ENCODE data around the gene LEAP2. TPM values are rescaled to one million over a fixed set of nuclear protein-coding genes. Genes with fewer than 3 reads are reported as not detected.

LEAP2 gene
- total RNA-seq, 1 experiment from 2014 or later: 1.4 TPM

DNA sequence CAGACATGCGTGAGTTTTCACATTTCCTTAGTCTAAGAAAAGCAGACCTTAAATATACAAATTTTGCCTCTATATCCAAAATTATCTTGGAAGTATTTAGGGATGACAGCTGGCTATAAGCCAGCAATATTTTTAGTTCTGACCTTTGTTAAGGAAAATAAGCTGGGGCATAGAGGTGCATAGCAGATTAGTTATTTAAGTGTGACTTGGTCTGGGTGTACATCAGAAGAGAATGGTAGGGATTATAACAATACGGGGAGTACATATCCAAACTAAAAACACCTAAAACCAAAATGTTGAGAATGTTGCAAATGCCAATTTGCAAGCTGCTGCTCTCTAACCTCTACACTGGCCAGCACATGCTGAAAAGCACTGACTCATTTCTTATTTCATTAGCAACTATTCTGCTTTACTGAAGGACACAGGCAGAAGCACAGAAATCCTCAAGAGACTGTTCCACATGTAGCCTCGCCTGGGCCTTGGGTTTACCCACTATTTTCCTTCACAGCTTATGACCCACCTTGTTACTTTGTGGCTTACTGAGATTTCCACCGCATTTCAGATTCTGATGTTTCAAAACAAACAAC, 22.3 kb downstream of the LEAP2 start:
- DNase-seq: no peak
- no peaks in the 10 kb centered on the region for H3K27me3 ChIP-seq
- H3K36me3 ChIP-seq: peaks cover 90% of the 10 kb centered on the region
- no peaks in the 10 kb centered on the region for H3K9me3 ChIP-seq
- no peak overlapping the region for H3K4me3 ChIP-seq

DNA sequence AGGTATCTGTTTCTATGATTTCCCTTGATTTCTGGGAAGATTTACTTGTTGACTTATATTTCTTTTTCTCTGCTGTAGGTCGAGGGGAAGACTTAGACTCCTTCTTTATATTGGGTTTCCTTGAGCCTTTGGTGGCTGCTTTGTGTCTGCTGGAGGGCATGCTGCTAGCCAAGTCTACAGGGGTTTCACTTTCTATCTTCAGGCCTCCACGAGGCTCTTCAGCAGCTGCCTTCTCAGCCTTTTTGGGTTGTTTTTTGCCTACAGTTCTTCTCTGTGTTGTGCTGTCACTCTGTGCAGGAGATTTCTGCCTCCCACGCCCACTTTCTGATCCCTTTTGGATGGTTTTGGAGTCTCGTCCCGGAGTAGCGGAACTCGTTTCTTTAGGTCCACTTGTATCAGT, 23.2 kb downstream of the LEAP2 start:
- H3K4me3 ChIP-seq: no peak overlapping the region
- H3K36me3 ChIP-seq: peaks cover 93% of the 10 kb centered on the region
- no peaks in the 10 kb centered on the region for H3K9me3 ChIP-seq
- H3K27me3 ChIP-seq: no peaks in the 10 kb centered on the region
- no peak for DNase-seq

DNA sequence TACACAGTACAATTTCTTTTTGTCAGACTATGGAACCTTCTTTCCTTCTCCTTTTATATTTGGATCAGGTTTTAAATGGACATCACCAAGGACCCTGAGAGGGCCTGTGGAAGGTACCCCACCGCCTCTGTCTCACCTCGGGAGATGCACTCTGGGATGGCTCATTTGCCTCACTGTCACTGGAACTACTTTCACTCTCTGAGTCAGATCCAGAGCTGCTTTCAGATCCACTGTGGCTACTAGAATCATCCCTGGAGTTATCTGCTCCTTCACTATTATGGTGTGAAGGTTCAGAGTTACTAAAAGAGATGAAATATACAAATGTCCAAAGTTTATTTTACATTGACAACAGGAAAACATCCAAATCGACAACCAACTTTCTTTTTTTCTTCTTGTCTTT, 24.6 kb downstream of the LEAP2 start:
- no peak for DNase-seq
- no peaks in the 10 kb centered on the region for H3K27me3 ChIP-seq
- peaks cover 87% of the 10 kb centered on the region for H3K36me3 ChIP-seq
- no peak overlapping the region for H3K4me3 ChIP-seq
- no peaks in the 10 kb centered on the region for H3K9me3 ChIP-seq

DNA sequence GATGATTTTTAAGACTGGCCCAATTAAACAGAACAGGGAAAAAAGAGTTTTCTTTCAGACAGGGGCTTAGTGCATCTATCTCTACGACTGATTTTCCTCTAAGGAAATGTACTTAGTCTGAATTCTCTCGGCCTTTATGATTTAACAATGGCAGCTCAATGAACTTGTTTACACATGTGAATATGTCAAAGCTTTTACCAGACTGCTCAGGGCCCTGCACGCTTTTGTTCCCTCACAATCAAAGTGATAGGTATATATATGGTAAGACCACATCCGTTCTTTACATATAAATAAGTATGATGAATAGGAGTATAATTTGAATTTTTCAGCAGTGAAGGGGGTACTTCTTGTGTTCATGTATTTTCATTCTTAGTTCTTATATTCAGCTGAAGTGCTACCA, 27.6 kb downstream of the LEAP2 start:
- Histone ChIP-seq H3K27me3 (no peaks in the 10 kb centered on the region), H3K4me3 (no peak overlapping the region), H3K9me3 (no peaks in the 10 kb centered on the region), H3K36me3 (peaks cover 73% of the 10 kb centered on the region)
- DNase-seq: no peak

DNA sequence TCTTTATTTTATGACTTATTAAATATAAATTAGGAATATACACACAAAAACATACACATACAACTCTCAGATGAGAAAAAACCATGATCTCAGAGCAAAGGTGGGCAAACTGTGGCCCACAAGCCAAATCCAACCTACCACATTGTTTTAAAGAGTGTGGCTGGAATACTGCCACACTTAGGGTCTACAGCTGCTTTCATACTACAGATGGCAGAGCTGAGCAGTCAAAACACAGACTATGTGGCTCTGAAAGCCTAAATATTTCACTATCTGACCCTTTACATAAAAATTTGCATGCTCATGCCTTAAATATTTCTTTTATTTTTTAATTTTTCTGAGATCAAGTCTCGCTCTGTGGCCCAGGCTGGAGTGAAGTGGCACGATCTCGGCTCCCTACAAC, 28.3 kb downstream of the LEAP2 start:
- Histone ChIP-seq H3K27me3 (no peaks in the 10 kb centered on the region), H3K36me3 (peaks cover 69% of the 10 kb centered on the region), H3K4me3 (no peak overlapping the region), H3K9me3 (no peaks in the 10 kb centered on the region)
- DNase-seq: no peak

DNA sequence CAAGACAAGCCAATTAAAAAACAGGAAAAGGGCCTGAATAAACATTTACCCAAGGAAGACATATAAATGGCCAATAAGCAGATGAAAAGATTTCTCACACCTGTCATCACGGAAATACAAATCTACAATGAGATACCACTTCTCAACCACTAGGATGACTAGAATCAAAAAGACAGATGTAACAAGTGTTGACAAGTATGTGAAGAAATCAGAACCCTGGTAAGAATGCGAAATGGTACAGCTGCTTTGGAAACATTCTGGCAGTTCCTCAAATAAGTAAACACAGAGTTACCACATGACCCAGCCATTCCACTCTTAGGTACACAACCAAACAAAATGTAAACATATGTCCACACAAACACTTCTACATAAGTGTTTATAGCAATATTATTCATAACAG, 32.5 kb downstream of the LEAP2 start:
- Histone ChIP-seq H3K9me3 (no peaks in the 10 kb centered on the region), H3K36me3 (peaks cover 59% of the 10 kb centered on the region), H3K27me3 (no peaks in the 10 kb centered on the region), H3K4me3 (no peak overlapping the region)
- no peak for DNase-seq

DNA sequence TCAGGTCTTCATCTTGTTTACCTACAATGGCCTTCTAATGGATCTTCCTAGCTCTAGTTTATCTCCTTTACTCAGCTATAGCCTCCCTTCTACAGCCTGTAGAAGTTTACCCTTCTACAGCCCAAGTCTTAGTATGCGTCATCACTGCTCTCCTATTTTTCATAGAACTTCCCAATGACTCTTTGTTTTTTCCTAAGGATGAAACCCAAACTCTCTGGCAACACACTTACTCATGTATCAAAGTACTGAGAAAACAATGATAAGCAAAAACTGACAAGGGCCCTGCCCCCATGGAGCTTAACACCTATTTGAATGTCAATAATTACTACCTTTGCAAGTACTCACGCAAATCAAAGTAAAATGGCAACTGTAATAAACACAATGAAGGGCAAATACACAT, 33.7 kb downstream of the LEAP2 start:
- DNase-seq: no peak
- Histone ChIP-seq H3K36me3 (peaks cover 59% of the 10 kb centered on the region), H3K4me3 (no peak overlapping the region), H3K27me3 (no peaks in the 10 kb centered on the region), H3K9me3 (no peaks in the 10 kb centered on the region)

DNA sequence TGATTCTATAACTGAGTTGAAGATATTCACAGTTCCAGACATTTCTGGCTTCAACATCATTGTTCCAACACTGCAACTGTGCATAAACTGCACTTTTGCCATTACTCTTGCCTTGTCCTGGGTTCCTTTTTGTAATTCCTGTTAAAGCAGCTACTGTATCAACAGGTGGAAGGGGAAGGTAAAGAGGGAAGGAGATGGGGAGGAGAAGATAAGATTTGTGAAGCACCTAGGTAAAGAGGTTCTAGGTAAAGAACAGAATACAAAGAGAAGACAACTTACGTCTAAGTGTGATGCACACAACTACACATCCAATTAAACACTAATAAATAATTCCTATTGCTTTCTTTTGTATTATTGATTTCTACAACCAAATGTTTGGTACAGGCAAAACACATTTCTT, 36.2 kb downstream of the LEAP2 start:
- H3K4me3 ChIP-seq: no peak overlapping the region
- DNase-seq: no peak
- H3K27me3 ChIP-seq: no peaks in the 10 kb centered on the region
- no peaks in the 10 kb centered on the region for H3K9me3 ChIP-seq
- peaks cover 61% of the 10 kb centered on the region for H3K36me3 ChIP-seq

DNA sequence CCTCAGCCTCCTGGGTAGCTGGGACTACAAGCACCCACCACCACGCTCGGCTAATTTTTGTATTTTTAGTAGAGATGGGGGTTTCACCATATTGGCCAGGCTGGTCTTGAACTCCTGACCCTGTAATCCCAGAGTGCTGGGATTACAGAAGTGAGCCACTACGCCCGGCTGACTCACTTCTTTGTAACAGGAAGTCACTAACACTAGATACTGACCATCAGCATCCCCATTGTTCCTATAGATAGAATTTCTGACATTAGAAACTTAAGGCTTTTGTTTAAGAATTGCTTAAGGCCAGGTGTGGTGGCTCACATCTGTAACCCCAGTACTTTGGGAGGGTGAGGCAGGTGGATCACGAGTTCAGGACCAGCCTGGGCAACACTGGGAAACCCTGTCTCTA, 42.2 kb downstream of the LEAP2 start:
- DNase-seq: peak; percentile 20
- Histone ChIP-seq H3K4me3 (no peak overlapping the region), H3K36me3 (peaks cover 80% of the 10 kb centered on the region), H3K27me3 (no peaks in the 10 kb centered on the region), H3K9me3 (no peaks in the 10 kb centered on the region)

DNA sequence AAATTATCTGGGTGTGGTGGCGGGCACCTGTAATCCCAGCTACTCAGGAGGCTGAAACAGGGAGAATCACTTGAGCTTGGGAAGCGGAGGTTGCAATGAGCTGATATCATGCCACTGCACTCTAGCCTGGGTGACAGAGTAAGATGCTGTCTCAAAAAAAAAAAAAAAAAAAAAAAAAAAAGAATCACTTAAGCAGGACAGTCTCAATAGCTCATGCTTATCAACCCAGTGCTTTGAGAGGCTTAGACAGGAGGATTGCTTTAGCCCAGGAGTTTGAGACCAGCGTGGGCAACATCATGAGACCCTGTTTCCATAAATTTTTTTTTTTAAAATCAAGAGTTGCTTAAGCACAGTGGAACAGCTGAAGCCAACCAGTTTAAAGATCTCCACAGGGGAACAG, 42.6 kb downstream of the LEAP2 start:
- Histone ChIP-seq H3K9me3 (no peaks in the 10 kb centered on the region), H3K36me3 (peaks cover 80% of the 10 kb centered on the region), H3K4me3 (no peak overlapping the region), H3K27me3 (no peaks in the 10 kb centered on the region)
- DNase-seq: no peak

Other genes starting within 250 kb of the LEAP2 start
- not detected in 2 replicates for gene IL13, start 215.5 kb upstream of the LEAP2 start, total RNA-seq (2014; rRNA removed; shearing (Covaris generic); ENCODE audit: low replicate concordance)
- gene IL4, start 199.7 kb upstream of the LEAP2 start, total RNA-seq (2014; rRNA removed; shearing (Covaris generic); ENCODE audit: low replicate concordance): not detected in 2 replicates
- gene KIF3A, start 136.1 kb upstream of the LEAP2 start, total RNA-seq (2014; rRNA removed; shearing (Covaris generic); ENCODE audit: low replicate concordance): 5.3 and 6.2 TPM in 2 replicates
- 0.27 TPM in 1 of 2 replicates, not detected in the other for gene CCNI2, start 126.2 kb upstream of the LEAP2 start, total RNA-seq (2014; rRNA removed; shearing (Covaris generic); ENCODE audit: low replicate concordance)
- gene SEPTIN8, start 96.4 kb upstream of the LEAP2 start, total RNA-seq (2014; rRNA removed; shearing (Covaris generic); ENCODE audit: low replicate concordance): 36.9 and 53.8 TPM in 2 replicates
- gene SOWAHA, start 60.4 kb upstream of the LEAP2 start, total RNA-seq (2014; rRNA removed; shearing (Covaris generic); ENCODE audit: low replicate concordance): not detected in 2 replicates
- gene SHROOM1, start 43.0 kb upstream of the LEAP2 start, total RNA-seq (2014; rRNA removed; shearing (Covaris generic); ENCODE audit: low replicate concordance): 8.6 and 16.4 TPM in 2 replicates
- gene GDF9, start 7.2 kb upstream of the LEAP2 start, total RNA-seq (2014; rRNA removed; shearing (Covaris generic); ENCODE audit: low replicate concordance): 0.15 TPM in 1 of 2 replicates, not detected in the other
- 388 and 1,689 TPM in 2 replicates for gene UQCRQ, start 7.0 kb upstream of the LEAP2 start, total RNA-seq (2014; rRNA removed; shearing (Covaris generic); ENCODE audit: low replicate concordance)
- 18.3 and 26.9 TPM in 2 replicates for gene AFF4, start 90.0 kb downstream of the LEAP2 start, total RNA-seq (2014; rRNA removed; shearing (Covaris generic); ENCODE audit: low replicate concordance)
- 20.5 and 32.5 TPM in 2 replicates for gene ZCCHC10, start 152.9 kb downstream of the LEAP2 start, total RNA-seq (2014; rRNA removed; shearing (Covaris generic); ENCODE audit: low replicate concordance)
- gene HSPA4, start 178.3 kb downstream of the LEAP2 start, total RNA-seq (2014; rRNA removed; shearing (Covaris generic); ENCODE audit: low replicate concordance): 300 and 358 TPM in 2 replicates

All from MG63 (cell line).